CD4-positive, alpha-beta T cell treated with Interleukin-12 subunit alpha and Interleukin-12 subunit beta, for 1 hour (primary cell): ENCODE data around the gene MBTPS2.
"Not testable (repeated sequence)": the region's sequence is repeated elsewhere in the genome, so short reads cannot be mapped to it uniquely, and the experiment has no call there.

Source experiments
- DNase-seq: peaks from one replicate; pipeline ENCODE4 v3.0.0-alpha.2; 2020

MBTPS2 gene

DNA sequence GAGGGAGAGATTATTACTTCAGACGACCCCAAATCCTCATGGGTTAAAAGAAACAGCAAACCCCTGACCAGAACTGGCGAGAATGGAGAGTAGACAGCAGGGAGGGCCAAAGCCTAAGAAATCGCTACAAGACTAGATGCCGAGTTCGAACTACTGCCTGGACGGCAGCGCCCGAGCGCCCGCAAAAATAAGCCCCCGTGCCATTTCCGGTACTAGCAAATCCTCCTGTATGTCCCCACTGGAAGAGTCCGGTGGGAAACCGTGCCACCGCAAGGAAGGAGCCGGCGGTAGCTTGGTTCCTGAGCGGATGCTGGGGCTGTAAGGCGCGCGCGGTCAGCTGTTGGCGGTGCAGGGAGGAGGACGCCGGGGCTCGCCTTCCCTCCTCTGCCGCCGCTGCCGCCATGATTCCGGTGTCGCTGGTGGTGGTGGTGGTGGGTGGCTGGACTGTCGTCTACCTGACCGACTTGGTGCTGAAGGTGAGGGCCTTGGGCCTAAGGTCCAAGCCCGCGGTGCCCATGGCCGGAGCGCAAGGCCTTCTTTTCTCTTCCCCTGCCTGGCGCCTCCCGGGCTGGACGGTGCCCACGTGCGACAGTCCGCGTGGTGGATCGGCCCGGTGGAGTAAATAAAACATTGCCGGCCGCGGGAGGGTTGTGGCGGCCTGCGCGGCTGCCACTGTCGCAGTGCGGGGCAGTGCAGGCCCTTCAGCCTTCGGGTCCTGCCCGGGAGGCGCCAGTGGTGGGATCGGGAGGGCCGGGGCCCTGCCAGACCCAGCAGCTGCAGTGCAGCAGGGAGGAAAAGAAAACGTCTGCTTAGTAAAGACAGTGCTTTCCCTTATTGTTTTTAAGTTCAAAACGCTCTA is at the start of gene MBTPS2:
MBTPS2 (plus strand) TSS at position 284 of the 859 bp plus-strand sequence; CDS start at position 402, 118 bp downstream.
- peak; percentile 85 for DNase-seq

DNA sequence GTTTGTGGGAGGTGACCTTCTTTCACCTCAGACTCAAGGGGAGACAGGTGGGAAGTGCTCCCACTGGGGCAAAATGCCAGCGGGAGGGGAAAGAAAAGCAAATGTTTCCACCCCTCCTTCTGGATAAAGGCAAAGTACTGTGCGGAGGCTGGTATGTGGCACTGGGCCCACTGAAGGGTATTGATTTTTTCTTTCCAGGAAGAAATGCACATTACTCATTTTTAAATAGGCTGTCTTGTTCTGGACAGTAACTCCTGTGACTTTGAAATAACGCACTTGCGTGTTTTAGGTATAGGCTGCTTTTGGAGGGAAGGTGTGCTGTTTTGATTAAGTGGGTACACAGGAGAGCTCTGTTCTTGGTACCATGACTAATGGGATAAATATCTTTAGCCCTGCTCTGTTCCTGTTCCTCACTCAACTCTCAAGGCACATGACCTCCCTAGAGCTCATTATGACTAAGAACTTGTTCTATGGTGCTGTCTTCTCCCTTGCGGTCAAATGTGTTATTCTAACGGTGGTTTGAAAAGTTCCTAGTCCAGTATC is 40.7 kb upstream of the MBTPS2 start:
- DNase-seq, result no peak

DNA sequence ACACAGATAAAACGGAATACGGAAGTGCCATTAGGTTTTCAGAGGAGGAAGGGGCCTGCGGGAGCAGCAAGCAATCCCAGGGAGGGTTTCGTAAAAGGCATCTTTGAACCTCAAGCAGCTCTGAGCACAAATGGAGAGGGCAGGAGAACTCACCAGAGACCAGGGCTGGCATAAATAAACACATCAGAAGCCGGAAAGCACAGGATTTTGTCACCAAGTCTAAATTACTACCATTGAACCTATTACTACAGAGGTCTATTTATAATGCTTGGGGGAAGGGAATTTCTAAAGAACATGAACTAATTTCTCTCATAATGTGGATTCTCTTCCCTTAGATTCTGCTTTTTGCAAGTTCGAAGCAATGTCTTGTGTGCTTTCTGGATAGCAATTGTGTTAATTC is 39.6 kb upstream of the MBTPS2 start:
- no peak for DNase-seq

DNA sequence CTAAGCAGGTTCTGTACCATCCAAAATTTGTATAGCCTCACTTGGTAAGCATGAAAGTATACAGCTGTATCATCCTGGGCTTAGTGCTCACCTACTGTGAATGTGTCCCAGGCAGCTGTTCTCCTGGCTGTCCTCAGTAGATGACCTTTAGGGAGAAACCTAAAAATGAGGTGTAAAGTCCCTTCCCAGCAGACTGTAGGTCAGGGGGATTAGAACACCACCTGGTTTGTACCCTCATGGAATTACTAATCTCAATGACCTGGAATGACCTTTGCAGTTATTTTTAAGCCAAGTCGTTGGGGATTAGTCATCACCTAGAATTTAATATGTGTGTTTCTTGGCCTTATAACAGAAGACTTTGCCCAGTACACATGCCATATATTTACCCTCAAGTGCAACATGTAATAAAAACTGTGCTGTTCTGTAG is 39.1 kb upstream of the MBTPS2 start:
- DNase-seq, result no peak

DNA sequence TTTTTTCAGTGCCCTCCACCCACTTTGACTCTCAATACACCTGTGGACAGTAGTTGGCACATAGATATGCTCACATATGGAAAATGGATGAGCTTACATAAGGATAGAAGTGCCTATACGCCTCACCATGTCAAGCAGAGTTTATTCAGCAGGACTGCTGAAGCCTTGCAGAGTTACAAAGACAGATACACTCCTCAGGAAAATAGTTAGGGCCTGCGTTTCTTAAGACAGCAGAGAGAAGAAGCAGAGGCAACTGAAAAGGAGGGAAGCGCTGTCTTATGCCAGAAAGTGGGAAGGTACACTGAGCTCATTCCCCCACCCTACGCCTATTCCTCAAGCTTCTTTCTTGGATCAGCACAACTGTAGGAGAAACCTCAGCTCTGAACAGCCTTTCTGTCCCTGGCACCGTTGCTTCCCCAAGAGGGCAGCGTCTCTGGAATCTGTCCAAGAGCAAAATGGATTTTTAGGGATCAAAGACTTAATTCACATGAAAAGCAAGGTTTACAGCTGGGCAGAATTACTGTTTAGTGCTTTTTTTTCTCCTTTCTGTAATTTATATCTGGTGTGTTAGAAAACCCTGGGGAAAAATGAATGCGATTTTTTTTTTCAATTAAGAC is 37.3 kb upstream of the MBTPS2 start:
- no peak for DNase-seq

DNA sequence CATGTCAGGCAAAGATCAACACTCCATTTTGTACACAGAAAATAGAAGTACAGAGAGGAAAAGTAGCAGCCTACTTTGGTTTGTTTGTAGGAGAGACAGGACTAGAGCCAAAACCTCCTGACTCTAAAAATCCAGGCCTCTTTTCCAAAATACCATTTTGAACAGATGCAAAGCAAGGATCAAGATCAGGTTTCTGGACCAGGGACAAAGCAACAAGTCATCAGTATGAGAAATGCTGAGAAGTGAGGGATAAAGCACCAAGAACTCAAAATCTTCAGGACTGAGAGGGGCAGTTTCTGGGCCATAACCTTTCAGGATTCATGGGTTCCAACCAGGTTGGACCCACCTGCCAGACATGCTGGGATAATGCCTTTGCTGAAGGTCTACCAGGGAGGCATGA is 36.6 kb upstream of the MBTPS2 start:
- DNase-seq, result no peak

DNA sequence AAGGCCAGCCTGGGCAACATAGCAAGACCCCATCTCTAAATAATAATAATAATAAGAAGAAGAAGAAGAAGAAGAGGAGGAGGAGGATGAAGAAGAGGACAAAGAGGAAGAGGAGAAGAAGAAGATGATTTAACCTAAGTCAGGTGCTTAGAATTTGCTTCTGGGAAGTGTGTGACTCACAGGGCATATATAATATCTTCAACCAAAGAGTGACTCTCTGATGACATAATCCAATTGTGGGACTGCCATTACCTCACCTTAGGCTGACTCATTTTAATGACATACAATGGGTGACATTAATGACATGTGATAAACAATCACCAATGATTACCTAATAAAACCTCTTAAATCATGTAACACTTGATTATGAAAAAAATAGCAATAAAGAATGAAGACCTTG is 32.7 kb upstream of the MBTPS2 start:
- no peak for DNase-seq

DNA sequence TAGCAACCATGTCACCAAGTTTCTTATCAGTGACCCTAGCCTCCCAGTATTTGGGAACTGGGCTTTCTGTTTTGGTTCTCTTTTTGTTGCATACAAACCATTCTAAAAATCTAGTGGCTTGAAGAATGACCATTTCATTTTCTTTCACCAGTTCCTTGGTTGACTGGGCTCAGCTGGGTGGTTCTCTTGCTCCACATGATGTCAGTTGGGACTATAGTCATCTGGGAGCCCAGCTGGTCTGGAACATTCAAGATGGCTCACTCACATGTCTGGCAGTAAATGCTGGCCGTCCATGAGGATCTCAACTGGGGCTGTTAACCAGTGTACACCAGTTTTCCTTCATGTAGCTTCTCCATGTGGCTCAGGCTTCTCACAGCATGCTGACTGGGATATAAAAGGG is 27.6 kb upstream of the MBTPS2 start:
- no peak for DNase-seq

DNA sequence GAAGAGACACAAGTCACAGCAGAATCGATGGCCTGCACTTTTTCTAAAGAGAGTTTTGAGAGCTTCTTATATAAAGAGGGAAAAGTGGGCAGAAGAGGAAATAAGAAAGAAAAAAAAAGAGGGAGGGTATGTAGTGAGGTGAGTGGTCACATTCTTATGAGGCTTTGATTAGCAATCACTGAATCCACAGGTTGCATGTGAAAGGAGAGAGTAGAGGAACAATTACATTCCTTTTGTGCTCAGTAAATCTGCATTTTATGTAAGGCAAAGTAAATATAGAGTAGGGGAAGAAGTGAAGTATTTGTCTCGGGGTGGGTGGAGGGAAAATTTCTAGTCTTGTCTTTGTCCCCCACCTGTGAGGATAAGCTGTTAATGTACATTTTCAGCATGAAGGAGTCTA is 26.8 kb upstream of the MBTPS2 start:
- DNase-seq, result no peak

DNA sequence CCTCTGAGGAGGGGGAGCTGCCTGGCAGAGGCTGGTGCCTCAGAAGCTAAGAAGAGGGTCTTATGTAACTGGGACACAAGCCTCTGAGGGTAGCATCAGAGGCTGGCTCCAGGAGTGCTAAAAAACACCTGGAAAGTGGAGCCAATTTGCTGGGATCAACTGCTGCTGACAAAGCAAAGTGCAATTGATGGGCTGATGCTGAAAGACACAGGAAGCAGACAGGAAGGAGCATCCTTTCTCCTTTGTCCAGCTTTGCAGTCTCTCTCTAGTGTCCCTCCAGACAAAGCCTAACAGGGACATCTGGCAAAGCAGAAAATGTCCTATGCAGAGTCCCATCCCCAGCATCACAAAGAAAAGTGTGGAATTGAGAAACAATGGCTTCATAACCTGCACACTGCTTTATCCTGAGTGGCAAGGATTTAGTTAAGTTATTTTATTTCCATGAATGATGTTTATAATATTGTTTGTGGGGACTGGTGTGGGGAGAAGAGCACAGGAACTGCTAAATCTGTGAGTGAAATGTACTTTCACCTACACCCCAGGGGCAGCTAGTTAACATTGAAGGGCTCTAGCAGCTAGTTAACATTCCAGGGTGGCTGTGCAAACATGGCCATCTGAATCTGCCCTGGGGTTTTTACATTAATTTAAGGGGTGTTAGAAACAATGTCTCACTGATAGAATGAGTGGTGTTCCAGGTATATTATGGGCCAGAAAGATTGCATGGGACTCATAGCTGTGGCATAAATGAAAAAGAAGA is 25.6 kb upstream of the MBTPS2 start:
- no peak for DNase-seq

DNA sequence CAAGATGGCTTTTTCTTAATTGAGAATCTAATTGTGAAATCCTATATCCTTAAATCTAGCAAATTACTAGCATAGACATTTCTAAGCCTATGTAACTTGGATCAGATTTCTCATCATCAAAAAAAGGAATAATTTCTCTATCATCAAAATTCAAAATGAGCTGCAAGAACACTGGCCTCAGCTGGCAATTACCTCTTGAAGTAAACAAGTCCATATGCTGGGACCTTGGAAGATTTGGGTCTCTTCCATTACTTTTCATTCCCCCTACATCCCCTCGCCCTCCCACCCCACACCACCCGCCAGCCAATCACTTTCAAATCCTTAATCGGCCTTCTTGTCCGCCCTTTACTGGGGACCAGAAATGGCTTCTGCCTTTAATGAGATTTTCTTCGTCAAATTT is 23.3 kb upstream of the MBTPS2 start:
- no peak for DNase-seq

DNA sequence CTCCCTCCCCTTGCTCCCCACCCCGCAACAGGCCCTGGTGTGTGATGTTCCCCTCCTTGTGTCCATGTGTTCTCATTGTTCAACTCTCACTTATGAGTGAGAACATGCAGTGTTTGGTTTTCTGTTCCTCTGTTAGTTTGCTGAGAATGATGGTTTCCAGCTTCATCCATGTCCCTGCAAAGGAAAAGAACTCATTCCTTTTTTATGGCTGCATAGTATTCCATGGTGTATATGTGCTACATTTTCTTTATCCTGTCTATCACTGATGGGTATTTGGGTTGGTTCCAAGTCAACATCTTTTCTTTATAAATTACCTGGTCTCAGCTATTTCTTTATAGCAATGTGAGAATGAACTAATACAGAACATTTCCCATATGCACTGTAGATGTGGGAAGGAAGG is 19.2 kb upstream of the MBTPS2 start:
- DNase-seq, result not testable (repeated sequence)

DNA sequence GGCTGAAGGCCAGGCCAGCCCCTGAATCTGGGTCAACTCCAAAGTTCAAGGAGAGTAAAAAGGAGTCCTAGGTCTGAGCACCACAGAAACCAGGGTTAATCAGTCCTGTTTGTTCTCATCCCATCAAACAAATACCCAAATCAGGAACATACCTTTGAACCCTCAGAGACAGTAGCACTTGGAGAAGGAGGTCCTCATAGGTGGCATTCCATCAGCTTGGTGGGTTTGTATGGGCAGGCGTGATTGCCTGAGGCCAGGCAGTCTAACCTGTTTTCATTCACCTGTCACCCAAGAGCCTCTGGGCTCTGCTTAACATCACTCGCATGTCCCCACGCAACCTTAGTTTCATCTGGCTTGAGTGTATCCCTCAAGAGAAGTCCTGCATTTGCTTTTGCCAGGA is 17.5 kb upstream of the MBTPS2 start:
- no peak for DNase-seq

DNA sequence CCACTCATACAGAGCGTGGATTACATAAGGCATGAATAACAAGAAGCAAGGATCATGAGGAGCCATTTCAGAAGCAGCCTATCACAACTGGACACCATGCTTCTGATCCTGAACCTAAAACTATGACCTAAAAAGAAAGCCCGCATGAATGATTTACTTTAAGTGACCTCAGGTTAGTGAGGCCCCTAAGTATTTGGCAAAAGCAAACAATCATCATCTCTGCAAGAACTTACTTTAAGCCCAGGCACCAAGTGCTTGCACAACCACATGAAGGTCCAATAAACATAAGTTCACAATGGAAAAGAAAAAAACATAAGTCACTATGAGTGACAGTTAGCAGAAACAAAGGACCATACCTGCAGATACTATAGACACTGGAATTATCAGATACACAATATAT is 7.9 kb upstream of the MBTPS2 start:
- no peak for DNase-seq

DNA sequence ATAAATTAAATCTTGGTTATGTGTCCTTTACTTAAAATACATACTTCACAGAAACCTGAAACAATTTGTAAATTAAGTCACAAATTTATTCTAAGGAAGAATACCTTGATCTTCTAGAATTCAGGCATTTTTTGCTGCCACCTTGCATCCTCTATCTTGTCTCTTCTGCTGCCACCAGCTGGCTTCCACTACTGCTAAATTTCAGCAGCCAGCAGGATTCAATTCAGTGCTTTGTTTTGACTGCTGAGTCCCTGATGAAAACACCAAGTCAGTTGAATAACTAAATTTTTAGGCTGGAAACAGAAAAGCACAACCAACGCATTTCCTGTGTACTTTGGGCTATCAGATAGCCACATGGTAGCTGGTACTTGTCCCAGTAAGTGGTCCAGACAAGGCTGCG is 2.4 kb upstream of the MBTPS2 start:
- DNase-seq, result no peak

DNA sequence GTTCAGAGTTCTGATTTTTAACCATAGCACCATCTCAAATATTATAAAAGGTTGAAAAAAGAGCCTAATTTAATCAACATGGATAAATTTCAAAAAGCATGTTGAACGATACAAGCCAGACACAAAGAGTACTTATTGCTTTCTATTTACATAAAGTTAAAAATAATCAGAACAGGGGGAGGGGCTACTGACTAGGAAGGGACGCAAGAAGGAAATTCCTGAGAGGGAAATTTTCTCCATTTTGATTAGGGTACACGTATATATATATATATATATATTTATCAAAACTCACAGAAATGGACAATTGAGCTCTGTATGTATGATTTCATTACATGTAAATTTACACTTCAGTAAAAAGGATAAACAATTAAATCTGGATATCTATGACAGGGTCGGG is 482 bp upstream of the MBTPS2 start:
- DNase-seq, result peak; percentile 2

DNA sequence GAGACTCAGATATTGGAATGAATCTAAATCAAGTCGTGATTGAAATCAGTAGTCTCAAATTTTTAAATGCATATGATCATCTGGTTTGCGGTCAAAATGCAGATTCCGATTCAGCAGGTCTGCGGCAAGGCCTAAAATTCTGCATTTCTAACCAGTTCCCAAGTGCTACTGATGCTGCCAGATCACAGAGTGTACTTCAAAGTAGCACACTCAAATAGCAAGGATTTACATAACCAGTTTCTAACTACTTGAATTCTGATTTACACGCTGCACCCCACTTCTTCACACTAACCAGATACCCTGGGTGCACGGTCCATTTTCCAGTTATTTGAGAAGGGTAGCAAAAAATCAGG is 752 bp downstream of the MBTPS2 start:
- peak; percentile 3 for DNase-seq

DNA sequence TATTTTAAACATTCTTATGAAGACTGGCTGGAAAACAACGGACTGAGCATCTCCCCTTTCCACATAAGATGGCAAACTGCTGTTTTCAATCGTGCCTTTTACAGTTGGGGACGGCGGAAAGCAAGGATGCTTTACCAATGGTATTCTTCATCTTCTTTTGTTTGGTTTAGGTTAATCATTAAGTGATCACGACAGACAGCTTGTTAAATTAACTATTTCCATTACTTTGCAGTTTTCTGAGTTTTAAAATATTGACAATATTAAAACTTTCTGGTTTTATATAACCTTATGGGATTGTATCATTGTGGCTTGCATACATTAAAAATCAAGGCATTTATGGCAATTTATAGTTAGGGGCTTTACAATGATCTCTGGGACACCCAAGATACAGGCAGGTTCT is 3.8 kb downstream of the MBTPS2 start:
- no peak for DNase-seq

DNA sequence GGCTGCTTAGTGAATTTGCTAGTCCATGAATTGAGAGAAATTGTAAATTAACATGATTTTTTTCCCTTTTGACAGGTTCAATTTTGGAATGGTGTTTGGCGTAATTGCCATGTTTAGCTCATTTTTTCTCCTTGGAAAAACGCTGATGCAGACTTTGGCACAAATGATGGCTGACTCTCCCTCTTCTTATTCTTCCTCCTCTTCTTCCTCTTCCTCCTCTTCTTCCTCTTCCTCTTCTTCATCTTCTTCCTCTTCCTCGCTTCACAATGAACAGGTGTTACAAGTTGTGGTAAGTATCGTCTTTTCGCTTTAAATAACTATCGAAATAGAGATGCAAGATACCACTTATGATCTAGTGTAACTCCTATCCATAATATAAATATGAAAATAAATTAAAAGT is 5.7 kb downstream of the MBTPS2 start:
- DNase-seq, result no peak

DNA sequence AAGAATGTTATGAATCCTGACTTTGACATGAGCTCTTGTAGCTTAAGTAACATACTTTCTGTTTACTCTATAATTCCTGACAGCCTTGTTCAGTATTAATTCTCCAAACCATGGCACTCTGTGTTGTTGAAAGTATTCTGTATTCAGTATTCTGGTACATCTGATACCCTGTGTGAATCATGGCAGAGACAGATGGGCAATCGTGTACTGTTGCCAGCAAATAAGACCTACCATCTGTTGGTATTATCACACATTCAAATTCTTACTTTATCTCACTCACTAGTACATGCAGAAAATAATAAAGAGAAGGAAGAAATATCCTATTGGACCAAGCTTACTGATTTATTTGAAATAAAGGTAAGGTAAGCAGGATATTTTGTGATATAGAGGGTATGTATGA is 7.9 kb downstream of the MBTPS2 start:
- DNase-seq, result no peak

DNA sequence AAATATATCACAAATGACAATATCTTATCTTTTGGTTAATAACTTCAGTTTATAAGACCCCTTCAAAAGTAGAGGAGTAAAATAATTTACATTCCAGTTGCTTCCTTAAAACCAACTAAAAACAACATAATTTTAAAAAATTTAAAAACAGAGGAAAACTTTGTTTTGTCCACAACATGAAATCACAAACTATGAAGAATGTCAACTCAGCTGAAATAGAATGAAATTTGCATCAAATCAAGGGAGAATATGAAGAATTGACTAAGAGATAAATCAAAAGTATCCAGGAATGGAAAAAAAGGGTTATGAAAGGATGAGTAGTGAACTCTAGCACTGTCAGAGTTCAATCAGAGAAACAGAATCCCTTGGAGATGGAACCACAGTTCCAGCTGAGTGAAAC is 14.2 kb downstream of the MBTPS2 start:
- no peak for DNase-seq

DNA sequence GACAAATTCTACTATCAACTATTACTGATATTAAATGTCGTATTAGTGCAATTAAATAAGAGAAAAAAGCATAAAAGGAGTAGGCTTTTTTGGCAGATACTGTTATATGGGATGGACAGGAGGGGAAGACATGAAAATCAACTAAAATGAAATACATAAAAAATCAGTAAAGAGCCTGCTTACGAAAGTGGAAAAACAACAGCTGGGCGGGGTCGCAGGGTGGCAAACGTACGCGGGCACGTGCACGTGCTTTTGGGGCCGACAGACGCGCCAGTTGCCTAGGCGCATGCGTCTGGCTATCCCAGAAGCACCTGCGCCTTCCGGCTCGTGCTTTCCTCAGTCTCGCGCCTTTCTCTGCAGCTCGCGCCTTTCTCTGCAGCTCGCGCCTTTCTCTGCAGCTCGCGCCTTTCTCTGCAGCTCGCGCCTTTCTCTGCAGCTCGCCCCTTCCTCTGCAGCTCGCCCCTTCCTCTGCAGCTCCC is 16.6 kb downstream of the MBTPS2 start, which contains the start of gene YY2:
YY2 (plus strand) TSS at position 51 of the 479 bp plus-strand sequence. CDS start 498 bp downstream, outside the sequence.
- DNase-seq, result no peak

DNA sequence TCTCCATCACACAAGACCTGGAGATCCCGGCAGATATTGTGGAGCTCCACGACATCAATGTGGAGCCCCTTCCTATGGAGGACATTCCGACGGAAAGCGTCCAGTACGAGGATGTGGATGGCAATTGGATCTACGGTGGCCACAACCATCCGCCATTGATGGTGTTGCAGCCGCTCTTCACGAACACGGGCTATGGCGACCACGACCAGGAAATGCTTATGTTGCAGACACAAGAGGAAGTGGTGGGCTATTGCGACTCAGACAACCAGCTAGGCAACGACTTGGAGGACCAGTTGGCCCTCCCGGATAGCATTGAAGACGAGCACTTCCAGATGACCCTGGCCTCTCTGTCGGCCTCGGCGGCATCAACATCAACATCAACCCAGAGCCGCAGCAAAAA is 17.1 kb downstream of the MBTPS2 start:
- no peak for DNase-seq
